ENCODE data around the gene PCNX1.

PCNX1 gene

GRCh38 chr14:71005076-71005475 is 97.8 kb downstream of the PCNX1 start:
- ATAC-seq, result no peak
- TF ChIP-seq ZNF70 (CRISPR knock-in tag; IDR thresholded peaks at IDR 0.05), result no peak
- TF ChIP-seq ZNF8 (CRISPR knock-in tag; IDR thresholded peaks at IDR 0.05), result no peak
- TF ChIP-seq CSRNP3 (CRISPR knock-in tag; IDR thresholded peaks at IDR 0.05), result no peak
- TF ChIP-seq ZFP3 (CRISPR knock-in tag; IDR thresholded peaks at IDR 0.05), result no peak
- no peak for TF ChIP-seq TOX (CRISPR knock-in tag; IDR thresholded peaks at IDR 0.05; ENCODE audit: borderline replicate concordance)

- ATAC-seq, result no peak; the same call in 2 of the 3 replicates
- peak; percentile 13; the same call in 1 of the 2 replicates for TF ChIP-seq ISL1 (CRISPR knock-in tag; IDR thresholded peaks at IDR 0.05)
- no peak for TF ChIP-seq PATZ1 (CRISPR knock-in tag; IDR thresholded peaks at IDR 0.05; ENCODE audit: borderline replicate concordance)
Observed at GRCh38 chr14:71006200-71006563, 98.9 kb downstream of the PCNX1 start.

- TF ChIP-seq ZFP3 (CRISPR knock-in tag; IDR thresholded peaks at IDR 0.05) (no peak), PPARA (CRISPR knock-in tag; IDR thresholded peaks at IDR 0.05; ENCODE audit: borderline replicate concordance) (no peak), CSRNP3 (CRISPR knock-in tag; IDR thresholded peaks at IDR 0.05) (no peak), OSR1 (CRISPR knock-in tag; IDR thresholded peaks at IDR 0.05) (no peak), BACH2 (CRISPR knock-in tag; IDR thresholded peaks at IDR 0.05; ENCODE audit: borderline replicate concordance) (no peak), ZNF8 (CRISPR knock-in tag; IDR thresholded peaks at IDR 0.05) (no peak), ZNF565 (CRISPR knock-in tag; conservative IDR thresholded peaks at IDR 0.05; ENCODE audit: low read depth) (no peak), SNAI2 (CRISPR knock-in tag; IDR thresholded peaks at IDR 0.05) (no peak), CREB5 (CRISPR knock-in tag; IDR thresholded peaks at IDR 0.05; ENCODE audit: low read depth) (no peak), RARB (CRISPR knock-in tag; IDR thresholded peaks at IDR 0.05) (no peak)
- ATAC-seq, result no peak
Observed at GRCh38 chr14:71011479-71011878, 104.2 kb downstream of the PCNX1 start.

GRCh38 chr14:71012888-71013287 is 105.6 kb downstream of the PCNX1 start:
- TF ChIP-seq ISL1 (CRISPR knock-in tag; IDR thresholded peaks at IDR 0.05) (no peak), SNAI2 (CRISPR knock-in tag; IDR thresholded peaks at IDR 0.05) (no peak), TOX (CRISPR knock-in tag; IDR thresholded peaks at IDR 0.05; ENCODE audit: borderline replicate concordance) (no peak), ZNF70 (CRISPR knock-in tag; IDR thresholded peaks at IDR 0.05) (no peak), TSHZ2 (CRISPR knock-in tag; IDR thresholded peaks at IDR 0.05) (no peak), OSR1 (CRISPR knock-in tag; IDR thresholded peaks at IDR 0.05) (no peak), RARB (CRISPR knock-in tag; IDR thresholded peaks at IDR 0.05) (no peak), ZFP30 (CRISPR knock-in tag; IDR thresholded peaks at IDR 0.05) (no peak), ZFP3 (CRISPR knock-in tag; IDR thresholded peaks at IDR 0.05) (no peak), ZNF8 (CRISPR knock-in tag; IDR thresholded peaks at IDR 0.05) (no peak), ZC3H10 (CRISPR knock-in tag; IDR thresholded peaks at IDR 0.05) (no peak), ESRRG (CRISPR knock-in tag; IDR thresholded peaks at IDR 0.05) (no peak), TCF4 (CRISPR knock-in tag; IDR thresholded peaks at IDR 0.05; ENCODE audit: borderline replicate concordance) (no peak)
- ATAC-seq, result no peak

Measured in SK-N-SH treated with all-trans-retinoic acid at 6 μM for 48 hours (cell line).